Fibroblast of the aortic adventitia (primary cell): ENCODE results near the gene HNRNPA3. TPM values are rescaled to one million over a fixed set of nuclear protein-coding genes. Genes with fewer than 3 reads are reported as not detected.
"Not testable (repeated sequence)": the region's sequence is repeated elsewhere in the genome, so short reads cannot be mapped to it uniquely, and the experiment has no call there.

ENCODE experiments used
- DNase-seq: peaks from one replicate; pipeline ENCODE4 v3.0.0-alpha.2; 2010; ENCODE audit warnings: low read depth
- H3K4me3 ChIP-seq: 2 replicates; pipeline ENCODE4 v1.5.1; 2011; ENCODE audit warnings: low read depth, mild to moderate bottlenecking, control low read depth, low read length, moderate library complexity
- CTCF ChIP-seq: IDR thresholded peaks from 2 replicates; pipeline ENCODE4 v1.5.1; 2011; ENCODE audit warnings: mild to moderate bottlenecking, low read length, control low read depth, inconsistent platforms; ENCODE audit not compliant: insufficient read depth
- total RNA-seq: library from RNA; depleted of rRNA; stranded (reverse); fragments of >200 nt; gene quantifications from 2 replicates; pipeline ENCODE4 v1.2.3, GENCODE V29; 2012; ENCODE audit warnings: low replicate concordance

The HNRNPA3 gene
- total RNA-seq, 1 donor = 43.7 TPM

- peak overlapping the region; percentile 35 for H3K4me3 ChIP-seq
- DNase-seq = peak; percentile 87
- TF ChIP-seq CTCF = no peak
Observed at GRCh38 chr2:177265824-177266817, 53.5 kb downstream of the HNRNPA3 start.

- H3K4me3 ChIP-seq, DNase-seq: not testable (repeated sequence)
Observed at GRCh38 chr2:177266955-177267354, 54.4 kb downstream of the HNRNPA3 start.

GRCh38 chr2:177268187-177268871 is 55.7 kb downstream of the HNRNPA3 start:
- TF ChIP-seq CTCF = no peak
- DNase-seq = no peak
- H3K4me3 ChIP-seq = no peak overlapping the region

- DNase-seq = no peak
- TF ChIP-seq CTCF = no peak
- no peak overlapping the region for H3K4me3 ChIP-seq
Observed at GRCh38 chr2:177268901-177269300, 56.3 kb downstream of the HNRNPA3 start.

GRCh38 chr2:177270531-177270930 is 57.9 kb downstream of the HNRNPA3 start:
- no peak for DNase-seq
- no peak overlapping the region for H3K4me3 ChIP-seq
- TF ChIP-seq CTCF = no peak

- DNase-seq = no peak
- no peak for TF ChIP-seq CTCF
- H3K4me3 ChIP-seq = no peak overlapping the region
Observed at GRCh38 chr2:177271981-177272666, 59.5 kb downstream of the HNRNPA3 start.

- TF ChIP-seq CTCF = no peak
- H3K4me3 ChIP-seq = no peak overlapping the region
- DNase-seq = no peak
Observed at GRCh38 chr2:177272765-177273164, 60.2 kb downstream of the HNRNPA3 start.
